ENCODE results near the gene PFKFB2.

The PFKFB2 gene

GRCh38 chr1:207052911-207053769 is at the start of gene PFKFB2:
Gene PFKFB2, plus strand, starts transcription at chr1:207053275. Its CDS starts 1,443 bp downstream, at chr1:207054718.
- peak; percentile 95 for DNase-seq

- DNase-seq = no peak
Observed at GRCh38 chr1:207004931-207005830, 47.9 kb upstream of the PFKFB2 start.

GRCh38 chr1:207006083-207006482 is 47.0 kb upstream of the PFKFB2 start:
- DNase-seq = no peak

- no peak for DNase-seq
Observed at GRCh38 chr1:207006914-207007313, 46.2 kb upstream of the PFKFB2 start.

- DNase-seq = no peak
Observed at GRCh38 chr1:207007352-207008033, 45.6 kb upstream of the PFKFB2 start.

- no peak for DNase-seq
Observed at GRCh38 chr1:207009182-207009850, 43.8 kb upstream of the PFKFB2 start.

GRCh38 chr1:207009945-207010344 is 43.1 kb upstream of the PFKFB2 start:
- no peak for DNase-seq

GRCh38 chr1:207010726-207011125 is 42.3 kb upstream of the PFKFB2 start:
- DNase-seq = no peak

- DNase-seq = no peak
Observed at GRCh38 chr1:207013321-207014085, 39.6 kb upstream of the PFKFB2 start.

- no peak for DNase-seq
Observed at GRCh38 chr1:207014728-207015127, 38.3 kb upstream of the PFKFB2 start.

- no peak for DNase-seq
Observed at GRCh38 chr1:207015791-207016190, 37.3 kb upstream of the PFKFB2 start.

- DNase-seq = no peak
Observed at GRCh38 chr1:207017615-207018559, 35.2 kb upstream of the PFKFB2 start.

GRCh38 chr1:207018707-207019106 is 34.4 kb upstream of the PFKFB2 start:
- DNase-seq = no peak

GRCh38 chr1:207019161-207019560 is 33.9 kb upstream of the PFKFB2 start:
- no peak for DNase-seq

GRCh38 chr1:207019661-207020060 is 33.4 kb upstream of the PFKFB2 start:
- no peak for DNase-seq

GRCh38 chr1:207020065-207020708 is 32.9 kb upstream of the PFKFB2 start:
- no peak for DNase-seq

GRCh38 chr1:207020709-207021107 is 32.4 kb upstream of the PFKFB2 start:
- DNase-seq = no peak

GRCh38 chr1:207021139-207021861 is 31.8 kb upstream of the PFKFB2 start:
- DNase-seq = no peak

- DNase-seq = no peak
Observed at GRCh38 chr1:207021876-207022596, 31.0 kb upstream of the PFKFB2 start.
